Smooth muscle cell (in vitro differentiated cells): ENCODE results near the gene BOK. TPM values are rescaled to one million over a fixed set of nuclear protein-coding genes. Genes with fewer than 3 reads are reported as not detected.

Experiments
- DNase-seq: peaks from one replicate; lab custom pipeline; 2025; ENCODE audit not compliant: unreplicated experiment; lab: John Stamatoyannopoulos, UW
- H2AFZ ChIP-seq: fragments of 200-600 bp; sonication (generic); 2 replicates; pipeline ENCODE4 v1.6.0; 2016; ENCODE audit warnings: antibody characterized with exemption, low read depth, mild to moderate bottlenecking
- H3F3A ChIP-seq: fragments of 200-600 bp; sonication (generic); 2 replicates; pipeline ENCODE4 v1.6.0; 2017; ENCODE audit warnings: antibody characterized with exemption, low read depth
- H3K27ac ChIP-seq: fragments of 200-600 bp; sonication (generic); 2 replicates; pipeline ENCODE4 v1.5.1; 2016; ENCODE audit warnings: low read depth, mild to moderate bottlenecking
- H3K27me3 ChIP-seq: fragments of 200-600 bp; sonication (generic); 2 replicates; pipeline ENCODE4 v1.6.1; 2016; ENCODE audit warnings: low read depth, mild to moderate bottlenecking
- H3K36me3 ChIP-seq: fragments of 200-600 bp; sonication (generic); 2 replicates; pipeline ENCODE4 v1.5.1; 2016; ENCODE audit warnings: low read depth
- H3K4me1 ChIP-seq: fragments of 200-600 bp; sonication (generic); 2 replicates; pipeline ENCODE4 v1.5.1; 2016; ENCODE audit warnings: low read depth
- H3K4me2 ChIP-seq: fragments of 200-600 bp; sonication (generic); 2 replicates; pipeline ENCODE4 v1.6.0; 2016; ENCODE audit warnings: mild to moderate bottlenecking
- H3K4me3 ChIP-seq: fragments of 200-600 bp; sonication (generic); 2 replicates; pipeline ENCODE4 v1.5.1; 2016; ENCODE audit warnings: mild to moderate bottlenecking
- H3K79me2 ChIP-seq: fragments of 200-600 bp; sonication (generic); 2 replicates; pipeline ENCODE4 v1.6.0; 2016; ENCODE audit warnings: low read depth, mild to moderate bottlenecking
- H3K9ac ChIP-seq: fragments of 200-600 bp; sonication (generic); 2 replicates; pipeline ENCODE4 v1.6.0; 2016; ENCODE audit warnings: low read depth
- H3K9me3 ChIP-seq: fragments of 200-600 bp; sonication (generic); replicated peaks from 2 replicates; pipeline ENCODE4 v1.5.1; 2016; ENCODE audit warnings: low read depth
- H4K20me1 ChIP-seq: fragments of 200-600 bp; sonication (generic); 2 replicates; pipeline ENCODE4 v1.6.0; 2016; ENCODE audit warnings: low read depth
- CTCF ChIP-seq: fragments of 200-600 bp; sonication (generic); IDR thresholded peaks from 2 replicates; pipeline ENCODE4 v1.5.1; 2017; ENCODE audit warnings: borderline replicate concordance, mild to moderate bottlenecking, antibody characterized with exemption; ENCODE audit not compliant: insufficient read depth, poor library complexity, severe bottlenecking
- WGBS: methylation state at CpG from one replicate; pipeline ENCODE4 v1.1.7; 2016; ENCODE audit warnings: low lambda C conversion rate; 5-methylcytosine and 5-hydroxymethylcytosine counted together
- polyA plus RNA-seq: library from polyadenylated mRNA; unstranded; fragments of >200 nt; fragmentation: Nextera tagmentation; extraction: Ambion mirVana; gene quantifications from 2 replicates; pipeline ENCODE4 v1.2.1, GENCODE V29; 2016
- total RNA-seq: library from RNA; depleted of rRNA; stranded (reverse); fragments of >200 nt; gene quantifications from 2 replicates; pipeline ENCODE4 v1.2.3, GENCODE V29; 2014

Gene BOK
- total and polyA plus RNA-seq, 2 experiments from 2014 or later = 34.9 to 40.8 TPM

- peaks cover 30% of the 10 kb centered on the region for H4K20me1 ChIP-seq
- no peak overlapping the region for H3K4me3 ChIP-seq
- H3K27me3 ChIP-seq = no peaks in the 10 kb centered on the region
- 90% methylated on average over 11 of the region's 11 CpGs for WGBS
- no peak for DNase-seq
- no peaks in the 10 kb centered on the region for H3K36me3 ChIP-seq
- no peaks in the 10 kb centered on the region for H3K4me1 ChIP-seq
- no peaks in the 10 kb centered on the region for H3K9me3 ChIP-seq
- no peak overlapping the region for H3K9ac ChIP-seq
- no peak for TF ChIP-seq CTCF
- no peak overlapping the region for H2AFZ ChIP-seq
- peaks cover 8% of the 10 kb centered on the region for H3F3A ChIP-seq
- H3K4me2 ChIP-seq = no peak overlapping the region
- H3K79me2 ChIP-seq = peaks cover 51% of the 10 kb centered on the region
- no peak overlapping the region for H3K27ac ChIP-seq
Measured at GRCh38 chr2:241615041-241615440, 56.5 kb downstream of the BOK start.

- Histone ChIP-seq H3K36me3 (no peaks in the 10 kb centered on the region), H3K9me3 (no peaks in the 10 kb centered on the region), H3K27me3 (no peaks in the 10 kb centered on the region), H3K4me2 (no peak overlapping the region), H4K20me1 (peaks cover 30% of the 10 kb centered on the region), H3K27ac (no peak overlapping the region), H3K9ac (no peak overlapping the region), H2AFZ (no peak overlapping the region), H3K4me3 (no peak overlapping the region), H3K79me2 (peaks cover 51% of the 10 kb centered on the region), H3K4me1 (no peaks in the 10 kb centered on the region), H3F3A (peaks cover 7% of the 10 kb centered on the region)
- WGBS = 93% methylated on average over 16 of the region's 16 CpGs
- TF ChIP-seq CTCF = no peak
- DNase-seq = no peak
Measured at GRCh38 chr2:241615522-241616052, 57.0 kb downstream of the BOK start.

GRCh38 chr2:241616168-241617125, 57.9 kb downstream of the BOK start:
- no peaks in the 10 kb centered on the region for H3K36me3 ChIP-seq
- no peaks in the 10 kb centered on the region for H3K27me3 ChIP-seq
- no peak overlapping the region for H3K27ac ChIP-seq
- H3K4me1 ChIP-seq = no peaks in the 10 kb centered on the region
- H3K9me3 ChIP-seq = no peaks in the 10 kb centered on the region
- H3K4me3 ChIP-seq = peak overlapping the region; percentile 38
- no peak overlapping the region for H2AFZ ChIP-seq
- peaks cover 7% of the 10 kb centered on the region for H3F3A ChIP-seq
- TF ChIP-seq CTCF = no peak
- WGBS = 95% methylated on average over 30 of the region's 30 CpGs
- H3K4me2 ChIP-seq = no peak overlapping the region
- H3K9ac ChIP-seq = no peak overlapping the region
- DNase-seq = no peak
- peaks cover 54% of the 10 kb centered on the region for H3K79me2 ChIP-seq
- H4K20me1 ChIP-seq = peaks cover 30% of the 10 kb centered on the region
